ENCODE measurements around the gene FAM151A.

- TF ChIP-seq POLR2A (IDR thresholded peaks at IDR 0.05) (no peak), EP300 (IDR thresholded peaks at IDR 0.05) (no peak)
These were observed 8.8 kb downstream of the FAM151A start for GRCh38 chr1:54614563-54614962.
